ENCODE measurements around the gene PGR. TPM values are rescaled to one million over a fixed set of nuclear protein-coding genes. Genes with fewer than 3 reads are reported as not detected.

Gene PGR
- total RNA-seq, 1 experiment from 2014 or later = not detected

GRCh38 chr11:101096036-101096704, 33.4 kb downstream of the PGR start:
- DNase-seq = peak; percentile 45
- Histone ChIP-seq H3K27me3 (no peaks in the 10 kb centered on the region), H3K36me3 (no peaks in the 10 kb centered on the region), H3K9me3 (0 out of 2 replicates have a peak, but pooled peaks cover 2% of the 10 kb centered on the region), H3K4me3 (no peak overlapping the region)

GRCh38 chr11:101091781-101092180, 37.8 kb downstream of the PGR start:
- Histone ChIP-seq H3K9me3 (0 out of 2 replicates have a peak, but pooled peaks cover 2% of the 10 kb centered on the region), H3K4me3 (no peak overlapping the region), H3K27me3 (no peaks in the 10 kb centered on the region), H3K36me3 (no peaks in the 10 kb centered on the region)
- DNase-seq = peak; percentile 13

GRCh38 chr11:101090679-101091270, 38.8 kb downstream of the PGR start:
- H3K9me3 ChIP-seq = 0 out of 2 replicates have a peak, but pooled peaks cover 2% of the 10 kb centered on the region
- no peaks in the 10 kb centered on the region for H3K36me3 ChIP-seq
- H3K4me3 ChIP-seq = no peak overlapping the region
- no peak for DNase-seq
- H3K27me3 ChIP-seq = no peaks in the 10 kb centered on the region

- DNase-seq = no peak
- Histone ChIP-seq H3K4me3 (no peak overlapping the region), H3K36me3 (no peaks in the 10 kb centered on the region), H3K9me3 (no peaks in the 10 kb centered on the region), H3K27me3 (no peaks in the 10 kb centered on the region)
Observed at GRCh38 chr11:101083335-101083734, 46.3 kb downstream of the PGR start.

- Histone ChIP-seq H3K36me3 (no peaks in the 10 kb centered on the region), H3K9me3 (no peaks in the 10 kb centered on the region), H3K27me3 (no peaks in the 10 kb centered on the region), H3K4me3 (no peak overlapping the region)
- no peak for DNase-seq
Observed at GRCh38 chr11:101082813-101083212, 46.8 kb downstream of the PGR start.

- no peaks in the 10 kb centered on the region for H3K9me3 ChIP-seq
- no peak overlapping the region for H3K4me3 ChIP-seq
- H3K27me3 ChIP-seq = no peaks in the 10 kb centered on the region; the same call in 1 of the 2 replicates
- no peaks in the 10 kb centered on the region for H3K36me3 ChIP-seq
- no peak for DNase-seq
Observed at GRCh38 chr11:101063706-101064105, 65.9 kb downstream of the PGR start.

GRCh38 chr11:101061606-101062005, 68.0 kb downstream of the PGR start:
- Histone ChIP-seq H3K27me3 (no peaks in the 10 kb centered on the region; the same call in 1 of the 2 replicates), H3K9me3 (no peaks in the 10 kb centered on the region), H3K36me3 (no peaks in the 10 kb centered on the region), H3K4me3 (no peak overlapping the region)
- no peak for DNase-seq

- H3K4me3 ChIP-seq = no peak overlapping the region
- H3K27me3 ChIP-seq = no peaks in the 10 kb centered on the region; the same call in 1 of the 2 replicates
- DNase-seq = no peak
- H3K9me3 ChIP-seq = no peaks in the 10 kb centered on the region
- H3K36me3 ChIP-seq = no peaks in the 10 kb centered on the region
Observed at GRCh38 chr11:101059331-101059730, 70.3 kb downstream of the PGR start.

GRCh38 chr11:101053492-101053891, 76.1 kb downstream of the PGR start:
- H3K4me3 ChIP-seq = no peak overlapping the region
- no peaks in the 10 kb centered on the region for H3K27me3 ChIP-seq
- no peaks in the 10 kb centered on the region for H3K9me3 ChIP-seq
- no peaks in the 10 kb centered on the region for H3K36me3 ChIP-seq
- no peak for DNase-seq

- H3K36me3 ChIP-seq = no peaks in the 10 kb centered on the region
- no peaks in the 10 kb centered on the region for H3K9me3 ChIP-seq
- no peaks in the 10 kb centered on the region for H3K27me3 ChIP-seq
- H3K4me3 ChIP-seq = no peak overlapping the region
- no peak for DNase-seq
Observed at GRCh38 chr11:101051677-101052076, 77.9 kb downstream of the PGR start.

- Histone ChIP-seq H3K4me3 (no peak overlapping the region), H3K36me3 (no peaks in the 10 kb centered on the region), H3K9me3 (no peaks in the 10 kb centered on the region), H3K27me3 (no peaks in the 10 kb centered on the region)
- DNase-seq = no peak
Observed at GRCh38 chr11:101049813-101050212, 79.8 kb downstream of the PGR start.

GRCh38 chr11:101049123-101049522, 80.5 kb downstream of the PGR start:
- no peak for DNase-seq
- Histone ChIP-seq H3K4me3 (no peak overlapping the region), H3K9me3 (no peaks in the 10 kb centered on the region), H3K36me3 (no peaks in the 10 kb centered on the region), H3K27me3 (no peaks in the 10 kb centered on the region)

GRCh38 chr11:101048479-101048878, 81.1 kb downstream of the PGR start:
- Histone ChIP-seq H3K4me3 (no peak overlapping the region), H3K27me3 (no peaks in the 10 kb centered on the region), H3K9me3 (no peaks in the 10 kb centered on the region), H3K36me3 (no peaks in the 10 kb centered on the region)
- no peak for DNase-seq

- DNase-seq = no peak
- no peak overlapping the region for H3K4me3 ChIP-seq
- H3K36me3 ChIP-seq = no peaks in the 10 kb centered on the region
- no peaks in the 10 kb centered on the region for H3K9me3 ChIP-seq
- H3K27me3 ChIP-seq = no peaks in the 10 kb centered on the region
Observed at GRCh38 chr11:101046947-101047346, 82.7 kb downstream of the PGR start.

GRCh38 chr11:101045415-101045814, 84.2 kb downstream of the PGR start:
- no peaks in the 10 kb centered on the region for H3K36me3 ChIP-seq
- DNase-seq = no peak
- no peak overlapping the region for H3K4me3 ChIP-seq
- no peaks in the 10 kb centered on the region for H3K27me3 ChIP-seq
- H3K9me3 ChIP-seq = no peaks in the 10 kb centered on the region

- Histone ChIP-seq H3K9me3 (no peaks in the 10 kb centered on the region), H3K36me3 (no peaks in the 10 kb centered on the region), H3K27me3 (no peaks in the 10 kb centered on the region), H3K4me3 (no peak overlapping the region)
- DNase-seq = no peak
Observed at GRCh38 chr11:101043940-101044339, 85.7 kb downstream of the PGR start.

- no peaks in the 10 kb centered on the region for H3K9me3 ChIP-seq
- DNase-seq = no peak
- no peaks in the 10 kb centered on the region for H3K27me3 ChIP-seq
- no peak overlapping the region for H3K4me3 ChIP-seq
- H3K36me3 ChIP-seq = no peaks in the 10 kb centered on the region
Observed at GRCh38 chr11:101035872-101036271, 93.7 kb downstream of the PGR start.

- DNase-seq = no peak
- H3K4me3 ChIP-seq = no peak overlapping the region
- H3K36me3 ChIP-seq = no peaks in the 10 kb centered on the region
- H3K9me3 ChIP-seq = no peaks in the 10 kb centered on the region
- H3K27me3 ChIP-seq = no peaks in the 10 kb centered on the region
Observed at GRCh38 chr11:101034076-101034475, 95.5 kb downstream of the PGR start.

Data from MG63 (cell line).